Hepatocyte (in vitro differentiated cells): Measurements from ENCODE around the gene EGLN3. TPM values are rescaled to one million over a fixed set of nuclear protein-coding genes. Genes with fewer than 3 reads are reported as not detected.

Source experiments
- DNase-seq: peaks from one replicate; pipeline ENCODE4 v3.0.0-alpha.2; 2016; ENCODE audit warnings: low spot score
- H2AFZ ChIP-seq: fragments of 200-600 bp; sonication (generic); 2 replicates; pipeline ENCODE4 v1.6.0; 2016; ENCODE audit warnings: antibody characterized with exemption, mild to moderate bottlenecking
- H3K27ac ChIP-seq: fragments of 200-600 bp; sonication (generic); 2 replicates; pipeline ENCODE4 v1.5.1; 2016; ENCODE audit warnings: mild to moderate bottlenecking
- H3K27me3 ChIP-seq: fragments of 200-600 bp; sonication (generic); 2 replicates; pipeline ENCODE4 v1.6.1; 2016
- H3K36me3 ChIP-seq: fragments of 200-600 bp; sonication (generic); replicated peaks from 2 replicates; pipeline ENCODE4 v1.5.1; 2016; ENCODE audit warnings: low read depth; ENCODE audit not compliant: insufficient read depth
- H3K4me1 ChIP-seq: fragments of 200-600 bp; sonication (generic); 2 replicates; pipeline ENCODE4 v1.5.1; 2016; ENCODE audit warnings: mild to moderate bottlenecking, moderate library complexity; ENCODE audit not compliant: insufficient read depth
- H3K4me2 ChIP-seq: fragments of 200-600 bp; sonication (generic); 2 replicates; pipeline ENCODE4 v1.6.0; 2016
- H3K4me3 ChIP-seq: fragments of 200-600 bp; sonication (generic); 2 replicates; pipeline ENCODE4 v1.5.1; 2016; ENCODE audit warnings: mild to moderate bottlenecking
- H3K79me2 ChIP-seq: fragments of 200-600 bp; sonication (generic); 2 replicates; pipeline ENCODE4 v1.6.0; 2017; ENCODE audit warnings: mild to moderate bottlenecking
- H3K9me2 ChIP-seq: fragments of 200-600 bp; sonication (generic); replicated peaks from 2 replicates; pipeline ENCODE4 v1.6.0; 2017; ENCODE audit warnings: mild to moderate bottlenecking; ENCODE audit not compliant: insufficient read depth
- H3K9me3 ChIP-seq: fragments of 200-600 bp; sonication (generic); 2 replicates; pipeline ENCODE4 v1.5.1; 2016; ENCODE audit warnings: low read depth, mild to moderate bottlenecking
- H4K20me1 ChIP-seq: fragments of 200-600 bp; sonication (generic); 2 replicates; pipeline ENCODE4 v1.6.0; 2016; ENCODE audit warnings: mild to moderate bottlenecking; ENCODE audit not compliant: insufficient read depth, poor library complexity, severe bottlenecking
- CTCF ChIP-seq: fragments of 200-600 bp; sonication (generic); IDR thresholded peaks from 2 replicates; pipeline ENCODE4 v1.5.1; 2016; ENCODE audit warnings: antibody characterized with exemption, mild to moderate bottlenecking; ENCODE audit not compliant: poor library complexity
- EZH2 ChIP-seq: fragments of 200-600 bp; sonication (generic); IDR thresholded peaks from 2 replicates; pipeline ENCODE4 v1.6.1; 2016; ENCODE audit warnings: antibody characterized with exemption, mild to moderate bottlenecking, borderline replicate concordance
- EZH2phosphoT487 ChIP-seq: fragments of 200-600 bp; sonication (generic); IDR thresholded peaks from one replicate; pipeline ENCODE4 v1.6.1; 2018; ENCODE audit warnings: antibody characterized with exemption, mild to moderate bottlenecking, low read depth, moderate library complexity; ENCODE audit not compliant: unreplicated experiment, severe bottlenecking
- WGBS: methylation state at CpG from one replicate; pipeline ENCODE4 v1.1.6; 2016; ENCODE audit warnings: low lambda C conversion rate; ENCODE audit errors: missing lambda C conversion rate; 5-methylcytosine and 5-hydroxymethylcytosine counted together
- polyA plus RNA-seq: library from polyadenylated mRNA; unstranded; fragments of >200 nt; fragmentation: Nextera tagmentation; extraction: Ambion mirVana; gene quantifications from 2 replicates; pipeline ENCODE4 v1.2.1, GENCODE V29; 2016
- total RNA-seq: library from RNA; depleted of rRNA; stranded (reverse); fragments of >200 nt; gene quantifications from 2 replicates; pipeline ENCODE4 v1.2.3, GENCODE V29; 2014

Gene EGLN3
- total and polyA plus RNA-seq, 2 experiments from 2014 or later: 11.9 to 17.2 TPM

GRCh38 chr14:33943096-33943883, 7.6 kb downstream of the EGLN3 start:
- H3K9me3 ChIP-seq: no peaks in the 10 kb centered on the region
- no peak for DNase-seq
- H3K4me1 ChIP-seq: peaks cover 7% of the 10 kb centered on the region
- no peak overlapping the region for H3K4me3 ChIP-seq
- no peaks in the 10 kb centered on the region for H4K20me1 ChIP-seq
- H3K4me2 ChIP-seq: no peak overlapping the region
- H3K27me3 ChIP-seq: no peaks in the 10 kb centered on the region
- WGBS: 80% methylated on average over 8 of the region's 8 CpGs
- no peaks in the 10 kb centered on the region for H3K9me2 ChIP-seq
- H3K27ac ChIP-seq: no peak overlapping the region
- TF ChIP-seq CTCF (no peak), EZH2phosphoT487 (no peak), EZH2 (no peak)
- no peaks in the 10 kb centered on the region for H3K36me3 ChIP-seq
- H2AFZ ChIP-seq: no peak overlapping the region
- H3K79me2 ChIP-seq: peaks cover 45% of the 10 kb centered on the region

DNA sequence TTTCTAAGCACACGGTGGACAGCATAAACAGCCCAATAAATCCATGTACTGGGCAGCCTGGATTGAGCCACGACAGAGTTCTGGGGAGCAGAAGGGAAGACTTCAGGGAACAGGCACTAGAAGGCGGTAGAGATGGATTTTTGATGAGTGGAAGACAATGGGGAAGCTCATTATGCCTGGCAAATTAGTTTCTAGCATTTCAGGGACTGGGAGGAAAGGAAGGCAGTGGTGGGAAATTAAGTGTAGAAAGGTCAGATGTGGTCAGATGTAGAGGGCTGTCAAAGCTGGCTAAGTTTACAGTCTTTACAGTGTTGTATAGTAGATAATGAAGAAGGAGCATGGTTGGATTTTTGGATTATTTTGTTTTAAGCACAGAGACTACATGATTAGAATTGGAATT, 9.2 kb downstream of the EGLN3 start:
- Histone ChIP-seq H4K20me1 (no peaks in the 10 kb centered on the region), H2AFZ (no peak overlapping the region), H3K27ac (no peak overlapping the region), H3K4me1 (peaks cover 10% of the 10 kb centered on the region), H3K9me3 (no peaks in the 10 kb centered on the region), H3K9me2 (no peaks in the 10 kb centered on the region), H3K79me2 (peaks cover 38% of the 10 kb centered on the region), H3K4me2 (no peak overlapping the region), H3K27me3 (no peaks in the 10 kb centered on the region), H3K36me3 (no peaks in the 10 kb centered on the region), H3K4me3 (no peak overlapping the region)
- no peak for TF ChIP-seq EZH2phosphoT487
- no peak for TF ChIP-seq EZH2
- TF ChIP-seq CTCF: no peak
- WGBS: 64% methylated on average over 3 of the region's 3 CpGs
- no peak for DNase-seq

GRCh38 chr14:33940561-33941011, 10.3 kb downstream of the EGLN3 start:
- Histone ChIP-seq H3K4me2 (no peak overlapping the region), H2AFZ (no peak overlapping the region), H3K27me3 (no peaks in the 10 kb centered on the region), H3K4me1 (peaks cover 10% of the 10 kb centered on the region), H3K9me3 (no peaks in the 10 kb centered on the region), H3K4me3 (no peak overlapping the region), H3K79me2 (peaks cover 31% of the 10 kb centered on the region), H4K20me1 (no peaks in the 10 kb centered on the region), H3K9me2 (no peaks in the 10 kb centered on the region), H3K36me3 (no peaks in the 10 kb centered on the region), H3K27ac (no peak overlapping the region)
- 57% methylated on average over 5 of the region's 5 CpGs for WGBS
- TF ChIP-seq CTCF: no peak
- no peak for TF ChIP-seq EZH2
- TF ChIP-seq EZH2phosphoT487: no peak
- DNase-seq: no peak
